Neural progenitor cell (in vitro differentiated cells): ENCODE data around the gene KCP.

Experiments used
- CTCF ChIP-seq: fragments of 200-600 bp; sonication (generic); IDR thresholded peaks from 2 replicates; pipeline ENCODE4 v1.5.1; 2017; ENCODE audit warnings: antibody characterized with exemption, mild to moderate bottlenecking
- EZH2 ChIP-seq: fragments of 200-600 bp; sonication (generic); IDR thresholded peaks from 2 replicates; pipeline ENCODE4 v1.6.1; 2017; ENCODE audit warnings: antibody characterized with exemption, mild to moderate bottlenecking, moderate library complexity

DNA sequence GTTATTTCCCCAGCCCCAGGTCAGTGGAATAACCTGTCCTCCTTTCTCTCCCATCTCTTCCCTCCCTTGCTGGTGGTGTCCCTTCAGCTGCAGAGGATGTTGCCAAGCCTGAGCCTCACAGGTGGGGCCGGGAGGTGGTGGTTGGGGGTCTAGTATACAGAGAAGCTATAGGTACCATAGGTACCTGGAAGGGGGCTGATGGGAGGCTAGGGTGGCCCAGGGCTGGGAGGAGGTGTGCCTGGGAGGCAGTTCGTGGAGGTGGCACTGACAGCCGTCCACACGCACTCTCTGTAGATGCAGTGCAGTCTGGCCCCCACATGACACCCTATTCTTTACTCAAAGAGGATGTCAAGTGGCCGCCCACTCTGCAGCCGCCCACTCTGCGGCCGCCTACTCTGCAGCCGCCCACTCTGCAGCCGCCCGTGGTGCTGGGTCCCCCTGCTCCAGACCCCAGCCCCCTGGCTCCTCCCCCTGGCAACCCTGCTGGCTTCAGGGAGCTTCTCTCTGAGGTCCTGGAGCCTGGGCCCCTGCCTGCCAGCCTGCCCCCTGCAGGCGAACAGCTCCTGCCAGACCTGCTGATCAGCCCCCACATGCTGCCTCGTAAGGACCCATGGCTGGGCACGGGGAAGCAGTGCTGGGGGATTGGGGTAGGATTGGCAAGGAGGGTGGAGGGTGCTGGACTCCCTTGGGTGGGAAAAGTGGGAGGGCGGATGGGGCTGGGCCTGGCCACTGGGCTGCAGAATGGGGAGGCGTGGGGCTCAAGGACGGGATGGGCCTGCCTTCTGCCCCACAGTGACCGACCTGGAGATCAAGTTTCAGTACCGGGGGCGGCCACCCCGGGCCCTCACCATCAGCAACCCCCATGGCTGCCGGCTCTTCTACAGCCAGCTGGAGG, 36.7 kb upstream of the KCP start:
- peak; percentile 27 for TF ChIP-seq CTCF
- TF ChIP-seq EZH2: no peak
